Neural cell (in vitro differentiated cells): ENCODE data around the gene IDH3G. TPM values are rescaled to one million over a fixed set of nuclear protein-coding genes. Genes with fewer than 3 reads are reported as not detected.
A peak's percentile ranks its signal among the peaks of the same experiment; 100 is the strongest.

Experiments
- H2AFZ ChIP-seq: fragments of 200-600, 300-800 bp; sonication (generic), shearing (Covaris generic); 2 replicates; pipeline ENCODE4 v1.6.0; 2014; ENCODE audit warnings: low read depth, mild to moderate bottlenecking, antibody characterized with exemption, low read length, moderate library complexity
- H3F3A ChIP-seq: fragments of 200-600 bp; shearing (Covaris generic); 2 replicates; pipeline ENCODE4 v1.6.1; 2016; ENCODE audit warnings: mild to moderate bottlenecking, moderate library complexity, mixed read lengths, antibody characterized with exemption, low read length; ENCODE audit not compliant: insufficient read depth, poor library complexity, severe bottlenecking
- H3K27ac ChIP-seq: fragments of 200-600, 300-800 bp; sonication (generic), shearing (Covaris generic); 2 replicates; pipeline ENCODE4 v1.5.1; 2014; ENCODE audit warnings: mild to moderate bottlenecking, low read length, moderate library complexity
- H3K27me3 ChIP-seq: fragments of 300-800, 200-600 bp; sonication (generic), shearing (Covaris generic); 2 replicates; pipeline ENCODE4 v1.6.0; 2014; ENCODE audit warnings: mild to moderate bottlenecking, low read depth, low read length, moderate library complexity; ENCODE audit not compliant: insufficient read depth
- H3K36me3 ChIP-seq: fragments of 300-800, 200-600 bp; sonication (generic), shearing (Covaris generic); 2 replicates; pipeline ENCODE4 v1.5.1; 2014; ENCODE audit warnings: mild to moderate bottlenecking, antibody characterized with exemption, low read length, moderate library complexity; ENCODE audit not compliant: insufficient read depth
- H3K4me2 ChIP-seq: fragments of 300-800, 200-600 bp; sonication (generic), shearing (Covaris generic); 2 replicates; pipeline ENCODE4 v1.6.0; 2014; ENCODE audit warnings: mild to moderate bottlenecking, low read length
- H3K4me3 ChIP-seq: fragments of 300-800, 200-600 bp; sonication (generic), shearing (Covaris generic); 2 replicates; pipeline ENCODE4 v1.5.1; 2014; ENCODE audit warnings: mild to moderate bottlenecking, low read length, moderate library complexity
- H3K79me2 ChIP-seq: fragments of 200-600 bp; shearing (Covaris generic); replicated peaks from 2 replicates; pipeline ENCODE4 v1.6.0; 2014; ENCODE audit warnings: mild to moderate bottlenecking, low read length, moderate library complexity; ENCODE audit not compliant: insufficient read depth
- H3K9ac ChIP-seq: fragments of 300-800, 200-600 bp; sonication (generic), shearing (Covaris generic); 2 replicates; pipeline ENCODE4 v1.6.1; 2016; ENCODE audit warnings: mild to moderate bottlenecking, low read length, mixed read lengths
- H3K9me2 ChIP-seq: fragments of 200-600 bp; shearing (Covaris generic); 2 replicates; pipeline ENCODE4 v1.6.1; 2016; ENCODE audit warnings: mild to moderate bottlenecking, low read length, mixed read lengths; ENCODE audit not compliant: insufficient read depth
- H3K9me3 ChIP-seq: fragments of 200-600, 300-800 bp; sonication (generic), shearing (Covaris generic); 2 replicates; pipeline ENCODE4 v1.6.1; 2016; ENCODE audit warnings: mild to moderate bottlenecking, mixed run types, low read length, moderate library complexity, mixed read lengths
- H4K20me1 ChIP-seq: fragments of 200-600 bp; shearing (Covaris generic); 2 replicates; pipeline ENCODE4 v1.6.1; 2016; ENCODE audit warnings: mild to moderate bottlenecking, mixed run types; ENCODE audit not compliant: insufficient read depth
- EZH2 ChIP-seq: fragments of 200-600, 300-800 bp; shearing (Covaris generic), sonication (generic); IDR thresholded peaks from 2 replicates; pipeline ENCODE4 v1.6.1; 2014; ENCODE audit warnings: antibody characterized with exemption, low read length, borderline replicate concordance, mild to moderate bottlenecking; ENCODE audit not compliant: insufficient read depth, poor library complexity, severe bottlenecking
- MXI1 ChIP-seq: fragments of 450-650 bp; conservative IDR thresholded peaks from 2 replicates; pipeline ENCODE4 v1.6.1; 2014; ENCODE audit warnings: antibody characterized with exemption, mild to moderate bottlenecking; ENCODE audit not compliant: poor library complexity, severe bottlenecking
- RAD21 ChIP-seq: fragments of 450-650 bp; conservative IDR thresholded peaks from 2 replicates; pipeline ENCODE4 v1.6.1; 2014; ENCODE audit warnings: antibody characterized with exemption, mild to moderate bottlenecking, moderate library complexity
- REST ChIP-seq: IDR thresholded peaks from 2 replicates; pipeline ENCODE4 v1.6.1; 2012; ENCODE audit warnings: borderline replicate concordance
- TAF1 ChIP-seq: IDR thresholded peaks from 2 replicates; pipeline ENCODE4 v1.6.1; 2012; ENCODE audit warnings: low read depth
- polyA plus RNA-seq: library from polyadenylated mRNA; depleted of rRNA; stranded (reverse); fragments of >200 nt; gene quantifications from 2 replicates; pipeline ENCODE4 v1.2.3, GENCODE V29; 2014

Gene IDH3G
- polyA plus RNA-seq, 1 donor from 2014 or later: 64.7 TPM

- Histone ChIP-seq H3K9me2 (no peaks in the 10 kb centered on the region), H3K4me2 (no peak overlapping the region), H3K36me3 (no peaks in the 10 kb centered on the region), H3K9me3 (no peaks in the 10 kb centered on the region), H3K79me2 (peaks cover 32% of the 10 kb centered on the region), H2AFZ (no peak overlapping the region), H3K4me3 (no peak overlapping the region), H4K20me1 (no peaks in the 10 kb centered on the region), H3K27me3 (no peaks in the 10 kb centered on the region), H3K9ac (no peak overlapping the region), H3F3A (no peaks in the 10 kb centered on the region), H3K27ac (no peak overlapping the region)
- no peak for TF ChIP-seq TAF1
- TF ChIP-seq RAD21: no peak
- TF ChIP-seq EZH2: no peak
- no peak for TF ChIP-seq REST
- TF ChIP-seq MXI1: no peak
These were observed 3.3 kb upstream of the IDH3G start for GRCh38 chrX:153797415-153798015.

- Histone ChIP-seq H3K4me3 (peak overlapping the region; percentile 83), H2AFZ (no peak overlapping the region), H3K9me3 (no peaks in the 10 kb centered on the region), H3K9me2 (no peaks in the 10 kb centered on the region), H3K27me3 (no peaks in the 10 kb centered on the region), H4K20me1 (no peaks in the 10 kb centered on the region), H3K9ac (peak overlapping the region; percentile 95), H3K79me2 (peaks cover 37% of the 10 kb centered on the region), H3K27ac (peak overlapping the region; percentile 95), H3K36me3 (no peaks in the 10 kb centered on the region), H3K4me2 (peak overlapping the region; percentile 55), H3F3A (no peaks in the 10 kb centered on the region)
- TF ChIP-seq REST (no peak), MXI1 (peak; percentile 40)
These were observed 982 bp upstream of the IDH3G start for GRCh38 chrX:153794897-153795816.
